H4 (cell line): ENCODE data around the gene KIF14. TPM values are rescaled to one million over a fixed set of nuclear protein-coding genes. Genes with fewer than 3 reads are reported as not detected.

Experiments
- total RNA-seq: library from RNA; depleted of rRNA; stranded (reverse); fragments of >200 nt; shearing (Covaris generic); gene quantifications from 2 replicates; pipeline ENCODE4 v1.2.3, GENCODE V29; 2014; rRNA removed

KIF14 gene
- total RNA-seq, 1 experiment from 2014 or later = 13.5 TPM

Other genes with a start within 250 kb of the KIF14 start
- gene ZNF281, start 210.7 kb downstream of the KIF14 start, total RNA-seq = 12.0 and 14.4 TPM in 2 replicates
- gene DDX59, start 49.2 kb upstream of the KIF14 start, total RNA-seq = 16.3 and 18.8 TPM in 2 replicates
- gene CAMSAP2, start 118.1 kb upstream of the KIF14 start, total RNA-seq = 15.5 and 19.5 TPM in 2 replicates